NCI-H2081 treated with DMSO at 0.1 percent for 48 hours (cell line): ENCODE results near the gene TMEM269.
"Not testable (repeated sequence)": the region's sequence is repeated elsewhere in the genome, so short reads cannot be mapped to it uniquely, and the experiment has no call there.

Experiments used
- DNase-seq: peaks from one replicate; lab custom pipeline; 2025; lab: John Stamatoyannopoulos, UW

TMEM269 gene

GRCh38 chr1:42748021-42748420, 36.8 kb upstream of the TMEM269 start:
- DNase-seq, result no peak

DNA sequence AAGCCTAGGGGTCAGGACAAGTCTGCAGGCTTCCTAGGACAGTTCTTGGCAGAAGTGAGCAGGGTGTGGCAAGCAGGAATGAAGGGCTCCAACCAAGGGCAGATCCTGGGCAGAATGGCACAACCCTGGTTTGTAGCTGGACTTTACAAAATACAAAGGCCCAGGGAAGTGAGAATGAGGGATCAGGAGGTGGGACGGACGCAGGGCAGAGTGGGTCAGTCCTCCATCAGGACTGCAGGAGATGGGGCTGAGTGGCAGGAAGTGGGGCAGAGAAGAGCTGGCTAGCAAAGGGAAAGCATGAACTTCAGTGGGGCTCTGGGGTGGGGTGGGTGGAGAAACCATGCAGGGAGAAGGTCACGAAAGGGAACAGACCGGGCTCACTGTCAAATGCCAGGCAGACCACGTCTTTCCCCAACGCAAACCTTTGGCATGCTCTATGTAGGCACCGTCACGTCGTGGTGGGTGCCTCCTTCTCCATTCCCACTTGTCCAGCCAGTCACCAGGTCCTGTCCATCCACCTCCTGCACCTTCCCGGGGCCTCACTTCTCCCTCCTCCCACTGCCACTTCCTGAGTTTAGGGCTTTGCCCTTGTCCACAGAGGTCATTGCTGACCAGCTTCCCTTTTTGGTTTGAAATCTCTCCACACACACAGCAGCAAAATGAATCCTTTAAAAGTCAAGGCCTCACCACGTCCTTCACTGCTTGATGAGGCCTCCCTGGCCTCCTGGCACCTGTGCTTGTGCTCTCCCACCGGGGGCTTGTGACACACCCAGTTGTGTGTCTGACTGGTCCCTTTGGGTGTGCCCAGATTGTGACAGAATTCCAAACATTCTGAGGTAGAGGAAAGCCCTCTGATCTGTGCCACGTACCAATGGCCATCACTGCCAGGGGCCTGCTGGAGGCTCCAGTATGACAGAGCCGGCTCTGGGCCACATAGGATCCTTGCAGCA, 36.1 kb upstream of the TMEM269 start:
- no peak for DNase-seq

- no peak for DNase-seq
These were observed 34.8 kb upstream of the TMEM269 start for GRCh38 chr1:42750041-42750440.

- not testable (repeated sequence) for DNase-seq
These were observed 33.2 kb upstream of the TMEM269 start for GRCh38 chr1:42751511-42752070.

GRCh38 chr1:42752284-42752683, 32.5 kb upstream of the TMEM269 start:
- no peak for DNase-seq

DNA sequence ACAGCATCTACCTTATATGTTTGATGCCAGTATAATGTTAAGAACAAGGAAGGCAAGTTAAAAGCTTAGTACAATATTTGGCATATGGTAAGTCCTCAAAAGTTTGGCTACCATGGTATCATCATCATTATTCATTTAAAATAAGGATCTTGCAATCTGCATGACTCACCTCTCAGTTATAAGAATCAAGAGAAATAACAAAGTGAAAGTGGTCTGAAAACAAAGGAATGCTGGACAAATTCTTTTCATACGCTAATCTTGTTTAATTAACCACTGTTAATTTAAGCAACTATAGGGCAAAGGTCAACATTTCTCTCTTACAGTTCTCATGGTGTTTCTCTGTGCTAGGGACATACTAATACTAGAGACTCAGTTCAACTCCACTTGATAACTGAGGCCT, 31.7 kb upstream of the TMEM269 start:
- no peak for DNase-seq

DNA sequence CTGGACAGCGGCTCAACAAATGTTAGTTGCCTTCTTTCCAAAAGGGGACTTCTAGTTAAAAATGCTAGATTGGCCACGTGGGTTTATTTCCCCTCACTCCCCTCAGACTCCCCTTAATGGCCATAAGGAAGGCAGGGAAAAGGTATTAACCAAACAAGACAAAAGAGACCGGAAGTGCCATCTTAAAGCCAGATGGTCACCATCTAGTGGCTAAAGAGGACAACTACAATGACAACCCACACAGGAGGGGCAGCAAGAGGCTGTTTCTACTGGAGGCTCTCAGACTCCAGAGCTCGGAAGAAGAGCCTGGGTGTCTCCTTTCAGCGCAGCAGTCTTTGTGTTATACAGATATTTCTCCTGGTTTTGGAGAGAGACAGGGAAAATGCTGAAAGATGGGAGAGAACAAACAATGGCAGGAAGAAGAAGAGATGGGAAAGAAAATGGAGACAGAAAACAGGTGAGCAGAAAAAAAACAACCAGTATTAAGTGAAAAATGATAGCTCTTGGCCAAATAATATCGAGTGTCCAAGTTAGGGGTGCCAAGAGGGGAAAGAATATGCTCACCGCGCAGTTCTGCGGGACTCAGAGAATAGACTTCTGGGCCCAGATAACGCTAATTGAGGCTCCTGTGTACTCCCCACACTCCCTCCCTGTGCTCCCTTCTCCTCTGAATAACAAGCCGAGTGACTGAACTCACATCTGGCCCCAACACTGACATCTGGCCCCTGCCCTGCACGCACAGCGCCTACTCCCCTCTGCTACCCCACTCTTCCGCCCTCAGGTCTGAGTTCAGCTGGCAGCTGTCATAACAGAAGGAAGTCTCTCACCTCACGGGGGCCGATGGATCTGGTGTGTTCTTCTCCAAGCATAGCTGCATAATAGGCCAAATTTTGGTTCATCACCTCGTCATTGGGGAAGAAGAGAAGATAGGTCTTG, 27.6 kb upstream of the TMEM269 start:
- peak; percentile 56 for DNase-seq

DNA sequence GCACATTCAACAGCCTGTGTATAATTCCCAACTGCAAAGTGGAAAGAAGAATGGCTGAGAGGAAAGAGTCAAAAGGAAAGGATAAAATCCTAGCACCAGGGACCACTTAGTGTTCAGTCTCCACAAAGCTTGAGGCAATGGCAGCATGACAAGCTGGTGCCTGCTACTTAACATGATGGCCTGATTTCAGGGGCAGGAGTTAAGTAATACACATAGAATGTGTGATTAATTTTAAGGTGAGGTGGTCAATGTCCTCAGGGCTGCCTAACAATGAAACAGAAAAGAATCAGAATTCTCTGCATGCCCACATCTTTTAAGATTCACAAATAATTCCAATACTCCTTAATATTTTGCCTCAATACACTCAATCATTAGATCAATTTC, 26.9 kb upstream of the TMEM269 start:
- DNase-seq, result no peak

DNA sequence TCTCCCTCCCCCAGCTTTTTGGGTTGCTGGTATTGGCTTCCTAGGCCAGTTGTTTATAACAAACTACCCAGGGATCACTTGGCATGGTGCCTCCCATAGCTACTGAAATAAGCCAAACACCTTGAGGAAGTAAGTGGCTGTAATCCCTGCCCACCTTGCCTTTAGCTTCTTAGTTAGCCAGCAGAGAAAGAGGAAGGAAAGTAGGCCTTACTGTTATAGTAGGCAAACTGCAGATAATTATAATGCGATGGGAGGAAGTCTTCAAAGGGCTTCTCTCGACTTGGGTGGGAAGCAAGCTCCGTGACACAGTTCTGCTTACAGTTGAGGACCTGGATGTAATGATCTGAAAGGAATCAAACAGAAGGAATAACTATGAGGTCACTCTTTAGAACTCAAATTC, 26.1 kb upstream of the TMEM269 start:
- DNase-seq, result no peak

DNA sequence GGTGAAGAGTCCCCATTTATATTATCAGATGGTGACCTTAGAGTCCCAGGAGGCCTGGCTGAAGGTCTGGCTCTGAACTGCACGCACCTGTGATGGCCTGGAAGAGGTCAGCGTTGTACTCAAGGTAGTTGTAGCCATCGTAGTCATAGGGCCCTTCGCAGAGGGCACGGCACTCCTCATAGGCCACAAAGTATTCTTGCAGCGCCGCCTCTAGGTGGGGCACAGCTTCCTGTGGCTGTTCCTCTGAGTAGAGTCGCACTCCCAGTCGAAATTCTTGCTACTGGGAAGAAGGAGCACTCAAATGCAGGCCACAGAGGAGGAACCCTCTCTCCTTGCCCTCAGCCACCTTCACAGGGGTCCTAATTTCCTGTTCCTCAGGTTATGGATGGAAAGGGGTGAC, 25.7 kb upstream of the TMEM269 start:
- DNase-seq, result no peak

- DNase-seq, result no peak
These were observed 23.2 kb upstream of the TMEM269 start for GRCh38 chr1:42761567-42761966.

GRCh38 chr1:42762269-42762668, 22.5 kb upstream of the TMEM269 start:
- DNase-seq, result no peak

DNA sequence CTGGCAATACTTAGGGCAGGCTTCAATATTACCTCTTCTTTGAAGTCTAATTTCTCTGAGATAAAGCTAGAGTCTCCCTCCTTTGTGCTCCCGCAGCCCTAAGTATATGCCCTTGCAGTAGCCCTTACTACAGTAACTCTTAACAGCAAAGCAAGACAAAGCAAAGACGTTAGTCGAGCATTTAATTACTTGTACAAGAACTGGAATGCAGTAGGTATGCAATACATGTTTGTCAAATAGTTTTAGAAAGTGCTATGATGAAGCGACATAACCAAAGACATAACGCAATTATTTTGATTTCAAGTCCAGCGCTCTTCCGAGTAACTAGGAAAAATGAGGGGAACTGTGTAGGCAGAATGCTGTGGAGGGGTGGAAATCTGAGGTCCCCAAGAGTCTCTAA, 19.5 kb upstream of the TMEM269 start:
- no peak for DNase-seq

GRCh38 chr1:42765832-42766740, 18.7 kb upstream of the TMEM269 start:
- peak; percentile 29 for DNase-seq

DNA sequence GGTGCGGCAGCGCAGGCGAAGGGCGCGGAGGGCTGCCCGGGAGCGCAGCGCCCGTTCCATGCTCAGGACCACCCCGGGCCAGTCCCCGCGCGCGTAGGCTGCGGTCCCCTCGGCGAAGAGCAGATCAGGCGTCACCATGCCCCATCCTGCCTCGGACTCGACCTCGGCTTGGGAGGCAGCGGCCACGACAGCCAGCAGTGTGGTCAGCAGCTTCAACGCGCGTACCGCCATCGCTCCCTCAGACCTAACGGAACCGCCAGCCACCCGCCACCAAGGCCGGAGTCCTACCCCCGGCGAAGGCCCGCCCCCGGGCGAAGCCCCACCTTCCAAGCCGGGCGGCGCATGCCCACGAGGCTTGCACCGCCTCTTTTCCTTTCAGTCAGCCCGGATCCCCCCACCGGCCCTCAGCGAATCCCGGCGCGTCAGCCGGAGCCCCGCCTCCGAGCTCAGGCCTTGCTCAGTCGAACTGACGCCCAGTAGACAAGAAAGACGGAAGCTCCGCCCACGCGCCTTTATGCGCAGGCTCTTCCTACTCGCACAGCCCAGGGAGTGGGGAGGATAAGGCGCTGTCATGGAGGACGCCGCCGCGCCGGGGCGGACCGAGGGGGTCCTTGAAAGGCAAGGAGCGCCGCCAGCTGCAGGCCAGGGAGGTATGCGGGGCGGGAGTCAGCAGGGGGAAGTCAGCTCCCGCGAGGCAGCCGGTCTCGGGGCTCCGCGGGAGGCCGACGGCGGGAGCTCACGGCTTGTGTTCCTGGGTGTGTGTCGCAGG, 17.9 kb upstream of the TMEM269 start, which contains the start of the genes C1orf50 and P3H1:
Gene C1orf50, plus strand, starts transcription at position 509 of the 769 bp plus-strand sequence. Its CDS starts 63 bp downstream, at position 572.
Gene P3H1, minus strand, starts transcription at position 288 of the 769 bp plus-strand sequence. Its CDS starts 57 bp downstream, at position 231.
- peak; percentile 99 for DNase-seq

DNA sequence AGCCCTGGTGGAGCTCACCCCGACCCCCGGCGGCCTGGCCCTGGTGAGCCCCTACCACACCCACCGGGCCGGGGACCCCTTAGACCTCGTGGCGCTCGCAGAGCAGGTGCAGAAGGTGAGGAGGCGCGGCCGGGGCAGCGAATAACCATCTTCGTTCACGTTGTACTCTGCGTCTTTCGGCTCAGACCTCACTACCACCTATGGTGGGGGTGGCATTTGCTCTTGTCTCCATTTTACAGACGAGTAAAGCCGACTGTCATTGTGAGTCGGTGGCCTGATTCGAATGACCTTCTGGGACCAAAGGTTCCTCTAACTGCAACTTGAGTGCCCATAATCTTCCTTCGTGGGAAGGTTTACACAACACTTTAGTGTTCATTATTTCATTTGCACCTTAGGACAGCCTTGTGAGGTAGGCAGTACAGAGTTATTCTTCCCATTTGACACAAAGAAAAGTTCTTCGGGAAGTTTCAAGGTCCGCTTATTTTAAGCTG, 17.2 kb upstream of the TMEM269 start:
- no peak for DNase-seq

DNA sequence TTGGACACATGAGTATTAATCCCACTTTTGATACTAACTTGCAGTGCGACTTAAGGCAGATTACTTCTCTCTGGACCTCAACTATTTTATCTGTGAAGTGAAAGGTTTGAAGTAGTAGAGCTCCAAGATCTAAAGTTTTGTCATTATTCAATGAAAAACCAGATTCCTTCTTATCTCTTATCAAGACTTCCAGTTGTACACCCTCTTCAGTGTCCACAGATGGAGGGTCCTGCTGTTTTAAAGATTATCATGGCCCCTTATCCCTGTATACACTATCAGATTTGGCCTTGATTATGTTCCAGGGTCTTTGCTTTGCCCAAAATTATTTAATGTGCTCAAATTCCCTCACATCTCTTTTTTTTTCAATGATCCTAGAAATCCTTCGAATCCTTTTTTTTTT, 16.6 kb upstream of the TMEM269 start:
- no peak for DNase-seq

- no peak for DNase-seq
These were observed 15.0 kb upstream of the TMEM269 start for GRCh38 chr1:42769811-42770210.

- DNase-seq, result no peak
These were observed 11.4 kb upstream of the TMEM269 start for GRCh38 chr1:42773420-42773819.

DNA sequence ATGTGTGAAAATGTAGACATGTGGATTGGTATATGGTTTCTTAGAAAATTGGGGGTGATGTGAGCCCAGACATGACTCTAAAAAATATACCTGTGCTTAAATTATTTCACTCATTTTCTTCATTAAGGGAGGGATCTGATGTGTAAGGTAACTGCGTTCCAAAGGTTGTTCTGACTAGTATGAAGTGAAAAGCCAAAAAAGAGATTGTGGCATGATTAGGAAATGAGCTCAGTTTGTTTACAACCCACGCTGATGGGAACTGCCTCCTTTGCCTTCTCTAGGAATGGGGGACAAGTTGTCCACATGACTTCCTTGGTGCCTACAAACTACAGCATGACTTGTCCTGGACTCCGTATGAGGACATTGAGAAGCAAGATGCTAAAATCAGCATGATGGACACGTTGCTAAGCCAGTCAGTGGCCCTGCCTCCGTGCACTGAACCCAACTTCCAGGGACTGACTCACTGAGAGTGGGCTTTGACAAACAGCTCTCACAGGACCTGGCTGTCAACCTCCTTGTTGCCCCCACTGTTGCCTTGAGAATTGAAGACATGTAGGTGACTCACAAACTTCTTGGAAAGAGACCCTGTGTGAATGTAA, 9.8 kb upstream of the TMEM269 start:
- DNase-seq, result no peak
